Ishikawa (cell line): Measurements from ENCODE around the gene RASA2.

Source experiments
- CEBPB ChIP-seq: IDR thresholded peaks from 2 replicates; pipeline ENCODE4 v1.6.1; 2012
- CREB1 ChIP-seq: IDR thresholded peaks from 2 replicates; pipeline ENCODE4 v1.6.1; 2012; ENCODE audit warnings: low read depth
- EP300 ChIP-seq: IDR thresholded peaks from 2 replicates; pipeline ENCODE4 v1.6.1; 2012; ENCODE audit warnings: borderline replicate concordance
- MAX ChIP-seq: IDR thresholded peaks from 2 replicates; pipeline ENCODE4 v1.6.1; 2012
- RAD21 ChIP-seq: IDR thresholded peaks from 2 replicates; pipeline ENCODE4 v1.6.1; 2012; ENCODE audit warnings: low read depth
- TAF1 ChIP-seq: IDR thresholded peaks from 2 replicates; pipeline ENCODE4 v1.6.1; 2012; ENCODE audit warnings: low read depth, mild to moderate bottlenecking
- TCF12 ChIP-seq: IDR thresholded peaks from 2 replicates; pipeline ENCODE4 v1.6.1; 2012; ENCODE audit warnings: low read depth
- TEAD4 ChIP-seq: IDR thresholded peaks from 2 replicates; pipeline ENCODE4 v1.6.1; 2012
- USF1 ChIP-seq: IDR thresholded peaks from 2 replicates; pipeline ENCODE4 v1.6.1; 2012
- YY1 ChIP-seq: IDR thresholded peaks from 2 replicates; pipeline ENCODE4 v1.6.1; 2012; ENCODE audit warnings: low read depth
- TF ChIP-seq, protein P1 (sequence below): IDR thresholded peaks from 2 replicates; pipeline ENCODE4 v1.6.1; 2012; ENCODE audit warnings: low read depth, mild to moderate bottlenecking

GRCh38 chr3:141647562-141647915 lies 160.7 kb downstream of the RASA2 start:
- TF ChIP-seq TCF12 (no peak), CEBPB (no peak), EP300 (no peak), TAF1 (no peak), CREB1 (no peak), MAX (no peak), TEAD4 (no peak), USF1 (no peak), YY1 (no peak), RAD21 (no peak)
- TF ChIP-seq, protein P1, sequence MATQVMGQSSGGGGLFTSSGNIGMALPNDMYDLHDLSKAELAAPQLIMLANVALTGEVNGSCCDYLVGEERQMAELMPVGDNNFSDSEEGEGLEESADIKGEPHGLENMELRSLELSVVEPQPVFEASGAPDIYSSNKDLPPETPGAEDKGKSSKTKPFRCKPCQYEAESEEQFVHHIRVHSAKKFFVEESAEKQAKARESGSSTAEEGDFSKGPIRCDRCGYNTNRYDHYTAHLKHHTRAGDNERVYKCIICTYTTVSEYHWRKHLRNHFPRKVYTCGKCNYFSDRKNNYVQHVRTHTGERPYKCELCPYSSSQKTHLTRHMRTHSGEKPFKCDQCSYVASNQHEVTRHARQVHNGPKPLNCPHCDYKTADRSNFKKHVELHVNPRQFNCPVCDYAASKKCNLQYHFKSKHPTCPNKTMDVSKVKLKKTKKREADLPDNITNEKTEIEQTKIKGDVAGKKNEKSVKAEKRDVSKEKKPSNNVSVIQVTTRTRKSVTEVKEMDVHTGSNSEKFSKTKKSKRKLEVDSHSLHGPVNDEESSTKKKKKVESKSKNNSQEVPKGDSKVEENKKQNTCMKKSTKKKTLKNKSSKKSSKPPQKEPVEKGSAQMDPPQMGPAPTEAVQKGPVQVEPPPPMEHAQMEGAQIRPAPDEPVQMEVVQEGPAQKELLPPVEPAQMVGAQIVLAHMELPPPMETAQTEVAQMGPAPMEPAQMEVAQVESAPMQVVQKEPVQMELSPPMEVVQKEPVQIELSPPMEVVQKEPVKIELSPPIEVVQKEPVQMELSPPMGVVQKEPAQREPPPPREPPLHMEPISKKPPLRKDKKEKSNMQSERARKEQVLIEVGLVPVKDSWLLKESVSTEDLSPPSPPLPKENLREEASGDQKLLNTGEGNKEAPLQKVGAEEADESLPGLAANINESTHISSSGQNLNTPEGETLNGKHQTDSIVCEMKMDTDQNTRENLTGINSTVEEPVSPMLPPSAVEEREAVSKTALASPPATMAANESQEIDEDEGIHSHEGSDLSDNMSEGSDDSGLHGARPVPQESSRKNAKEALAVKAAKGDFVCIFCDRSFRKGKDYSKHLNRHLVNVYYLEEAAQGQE: no peak
